ENCODE measurements around the gene OXNAD1. TPM values are rescaled to one million over a fixed set of nuclear protein-coding genes. Genes with fewer than 3 reads are reported as not detected.

The OXNAD1 gene
- total RNA-seq, 1 experiment from 2014 or later, result 12.1 TPM

GRCh38 chr3:16266714-16267113 is 1.7 kb downstream of the OXNAD1 start:
- BruUV-seq (replicated peaks), result no TSS peak
- Histone ChIP-seq H3K9ac (ENCODE audit: low read length) (no peak overlapping the region), H3K79me2 (ENCODE audit: insufficient read depth, low read length) (peaks cover 75% of the 10 kb centered on the region), H4K20me1 (ENCODE audit: insufficient read depth) (no peaks in the 10 kb centered on the region), H3K27ac (ENCODE audit: low read depth, low read length) (no peak overlapping the region), H3K36me3 (ENCODE audit: control insufficient read depth in 1 of 2, insufficient read depth in 2 of 2, low read length in 2 of 2) (peaks cover 3 to 23% of the 10 kb centered on the region in 2 experiments; a peak in 3 of 4 replicates), H3K4me2 (ENCODE audit: low read length) (peak overlapping the region; percentile 79; the same call in 1 of the 2 replicates), H3K9me3 (ENCODE audit: control insufficient read depth in 1 of 2, insufficient read depth in 1 of 2, low read depth in 1 of 2, low read length in 2 of 2) (no peaks in the 10 kb centered on the region), H3K4me1 (ENCODE audit: control insufficient read depth in 1 of 2, insufficient read depth in 2 of 2, low read length in 2 of 2) (peaks cover 6 to 8% of the 10 kb centered on the region in 2 experiments; a peak in 3 of 4 replicates), H3K9me2 (ENCODE audit: insufficient read depth) (no peaks in the 10 kb centered on the region), H3K4me3 (replicated peaks in 1 of 2; ENCODE audit: low read depth in 1 of 2, low read length in 2 of 2) (no peak overlapping the region; a peak in 1 of 4 replicates), H2AFZ (ENCODE audit: low read depth, low read length, poor library complexity, severe bottlenecking) (no peak overlapping the region), H3K27me3 (ENCODE audit: insufficient read depth, low read length) (no peaks in the 10 kb centered on the region)
- intact Hi-C loops (cut with micrococcal nuclease), result no loop called here
- DNase-seq (ENCODE audit: low read depth, low spot score), result no peak
- POLR2A ChIA-PET, result no interaction called here
- CTCF ChIA-PET, result no interaction called here
- ATAC-seq, result no peak
- RAD21 ChIA-PET (ENCODE audit: low non-redundant PET in 1 of 2, low total read pairs in 2 of 2, uncharacterized antibody in 2 of 2, unreplicated experiment in 2 of 2), result no interaction called here
- TF ChIP-seq YY1 (IDR thresholded peaks at IDR 0.05; ENCODE audit: extremely low read depth, insufficient replicate concordance, low read depth, low read length) (no peak), ZFX (IDR thresholded peaks at IDR 0.05) (no peak), ZNF274 (IDR thresholded peaks at IDR 0.05; ENCODE audit: low read depth, low read length) (no peak), JUND (IDR thresholded peaks at IDR 0.05) (no peak), EZH2 (IDR thresholded peaks at IDR 0.05) (no peak), RAD21 (IDR thresholded peaks at IDR 0.05; ENCODE audit: low read depth) (no peak), ZBTB33 (IDR thresholded peaks at IDR 0.05; ENCODE audit: extremely low read depth, insufficient replicate concordance, low read length) (no peak), CTCF (IDR thresholded peaks at IDR 0.05 in 2 of 3, conservative IDR thresholded peaks at IDR 0.05 in 1 of 3; ENCODE audit: borderline replicate concordance in 1 of 3, insufficient read depth in 1 of 3, low read depth in 2 of 3, low read length in 2 of 3) (no peak), ATF3 (IDR thresholded peaks at IDR 0.05) (no peak), EGR1 (IDR thresholded peaks at IDR 0.05; ENCODE audit: low read depth) (no peak), POLR2A (IDR thresholded peaks at IDR 0.05; ENCODE audit: borderline replicate concordance, extremely low read depth, insufficient read depth, insufficient read length) (no peak), ELF1 (IDR thresholded peaks at IDR 0.05; ENCODE audit: borderline replicate concordance, low read depth) (no peak), MAX (IDR thresholded peaks at IDR 0.05) (no peak), CEBPB (IDR thresholded peaks at IDR 0.05; ENCODE audit: low read depth) (no peak), POLR2AphosphoS5 (IDR thresholded peaks at IDR 0.05; ENCODE audit: low read depth, low read length) (no peak), TCF7L2 (IDR thresholded peaks at IDR 0.05; ENCODE audit: borderline replicate concordance, extremely low read depth, insufficient read depth, insufficient read length) (no peak), SP1 (IDR thresholded peaks at IDR 0.05; ENCODE audit: low read depth) (no peak), SIN3A (IDR thresholded peaks at IDR 0.05; ENCODE audit: low read depth) (no peak), SRF (IDR thresholded peaks at IDR 0.05; ENCODE audit: low read depth) (no peak), EZH2phosphoT487 (IDR thresholded peaks at IDR 0.05; ENCODE audit: borderline replicate concordance) (no peak)

Data from HCT116 (cell line).